ENCODE results near the gene MT1F. TPM values are rescaled to one million over a fixed set of nuclear protein-coding genes. Genes with fewer than 3 reads are reported as not detected.
"Not testable (repeated sequence)": the region's sequence is repeated elsewhere in the genome, so short reads cannot be mapped to it uniquely, and the experiment has no call there.

Gene MT1F
- total RNA-seq, 1 donor from 2014 or later = 3.4 TPM

DNA sequence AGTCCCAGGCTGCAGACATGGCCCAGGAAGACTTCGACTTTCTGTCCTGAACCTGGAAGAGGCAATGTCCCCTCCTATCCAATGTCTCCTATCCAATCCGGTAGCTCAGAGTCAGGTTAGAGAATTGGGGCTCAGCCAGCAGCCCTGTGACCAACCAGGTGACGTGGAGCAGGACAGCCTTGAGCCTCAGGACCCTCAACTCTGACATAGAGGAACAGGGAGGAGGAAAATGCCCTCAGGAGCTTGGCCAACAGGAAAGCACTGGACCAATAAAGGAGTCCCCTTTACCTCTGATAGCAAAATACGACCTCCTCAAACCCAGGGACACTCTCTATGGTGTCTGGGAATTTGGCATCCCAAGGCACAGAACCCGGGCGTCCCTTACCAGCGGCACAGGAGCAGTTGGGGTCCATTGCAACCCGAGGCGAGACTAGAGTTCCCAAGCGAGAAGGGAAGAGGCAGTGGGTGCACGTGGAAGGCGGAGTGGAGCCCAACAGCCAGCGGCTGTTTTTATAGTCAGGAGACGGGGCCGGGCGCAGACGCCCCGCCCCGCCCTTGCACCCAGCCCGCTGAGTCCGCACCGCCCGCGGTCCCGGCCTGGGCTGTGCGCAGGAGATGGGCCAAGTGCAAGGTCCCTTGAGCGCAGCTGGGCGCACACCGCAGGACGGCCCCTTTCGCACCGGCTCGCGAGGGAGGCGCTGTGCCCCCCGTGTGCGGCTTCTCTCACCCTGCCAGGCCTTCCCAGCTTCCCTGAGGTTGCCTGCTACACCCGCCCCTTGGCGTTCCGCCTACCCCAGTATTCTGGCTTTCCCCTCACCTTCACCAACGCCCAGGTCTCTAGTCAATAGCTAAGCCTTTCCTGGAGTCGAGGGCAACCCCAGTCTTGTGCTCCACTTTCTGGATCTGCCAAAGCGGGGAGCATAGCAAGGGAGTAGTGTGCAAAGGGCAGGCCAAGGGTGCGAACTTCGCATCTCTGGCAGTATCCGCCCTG is 10.1 kb downstream of the MT1F start, which contains the start of gene MT1G:
MT1G (minus strand) TSS at position 485 of the 991 bp plus-strand sequence; CDS start at position 413, 72 bp downstream.
- Mint-ChIP-seq H3K27ac (ENCODE audit: unreplicated experiment) (no peak within 1 kb of the TSS), H3K27me3 (ENCODE audit: unreplicated experiment) (peaks cover 42% of the 10 kb centered on the region), H3K4me3 (ENCODE audit: unreplicated experiment) (peak within 1 kb of the TSS; percentile 69), H3K36me3 (ENCODE audit: unreplicated experiment) (no peaks in the 10 kb centered on the region), H3K4me1 (ENCODE audit: low read depth, unreplicated experiment) (no peaks in the 10 kb centered on the region), H3K9me3 (ENCODE audit: unreplicated experiment) (peaks cover 2% of the 10 kb centered on the region)
- no peak for DNase-seq
- TF ChIP-seq, protein P1, sequence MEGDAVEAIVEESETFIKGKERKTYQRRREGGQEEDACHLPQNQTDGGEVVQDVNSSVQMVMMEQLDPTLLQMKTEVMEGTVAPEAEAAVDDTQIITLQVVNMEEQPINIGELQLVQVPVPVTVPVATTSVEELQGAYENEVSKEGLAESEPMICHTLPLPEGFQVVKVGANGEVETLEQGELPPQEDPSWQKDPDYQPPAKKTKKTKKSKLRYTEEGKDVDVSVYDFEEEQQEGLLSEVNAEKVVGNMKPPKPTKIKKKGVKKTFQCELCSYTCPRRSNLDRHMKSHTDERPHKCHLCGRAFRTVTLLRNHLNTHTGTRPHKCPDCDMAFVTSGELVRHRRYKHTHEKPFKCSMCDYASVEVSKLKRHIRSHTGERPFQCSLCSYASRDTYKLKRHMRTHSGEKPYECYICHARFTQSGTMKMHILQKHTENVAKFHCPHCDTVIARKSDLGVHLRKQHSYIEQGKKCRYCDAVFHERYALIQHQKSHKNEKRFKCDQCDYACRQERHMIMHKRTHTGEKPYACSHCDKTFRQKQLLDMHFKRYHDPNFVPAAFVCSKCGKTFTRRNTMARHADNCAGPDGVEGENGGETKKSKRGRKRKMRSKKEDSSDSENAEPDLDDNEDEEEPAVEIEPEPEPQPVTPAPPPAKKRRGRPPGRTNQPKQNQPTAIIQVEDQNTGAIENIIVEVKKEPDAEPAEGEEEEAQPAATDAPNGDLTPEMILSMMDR (IDR thresholded peaks at IDR 0.05; ENCODE audit: partially characterized antibody, unreplicated experiment) = no peak

DNA sequence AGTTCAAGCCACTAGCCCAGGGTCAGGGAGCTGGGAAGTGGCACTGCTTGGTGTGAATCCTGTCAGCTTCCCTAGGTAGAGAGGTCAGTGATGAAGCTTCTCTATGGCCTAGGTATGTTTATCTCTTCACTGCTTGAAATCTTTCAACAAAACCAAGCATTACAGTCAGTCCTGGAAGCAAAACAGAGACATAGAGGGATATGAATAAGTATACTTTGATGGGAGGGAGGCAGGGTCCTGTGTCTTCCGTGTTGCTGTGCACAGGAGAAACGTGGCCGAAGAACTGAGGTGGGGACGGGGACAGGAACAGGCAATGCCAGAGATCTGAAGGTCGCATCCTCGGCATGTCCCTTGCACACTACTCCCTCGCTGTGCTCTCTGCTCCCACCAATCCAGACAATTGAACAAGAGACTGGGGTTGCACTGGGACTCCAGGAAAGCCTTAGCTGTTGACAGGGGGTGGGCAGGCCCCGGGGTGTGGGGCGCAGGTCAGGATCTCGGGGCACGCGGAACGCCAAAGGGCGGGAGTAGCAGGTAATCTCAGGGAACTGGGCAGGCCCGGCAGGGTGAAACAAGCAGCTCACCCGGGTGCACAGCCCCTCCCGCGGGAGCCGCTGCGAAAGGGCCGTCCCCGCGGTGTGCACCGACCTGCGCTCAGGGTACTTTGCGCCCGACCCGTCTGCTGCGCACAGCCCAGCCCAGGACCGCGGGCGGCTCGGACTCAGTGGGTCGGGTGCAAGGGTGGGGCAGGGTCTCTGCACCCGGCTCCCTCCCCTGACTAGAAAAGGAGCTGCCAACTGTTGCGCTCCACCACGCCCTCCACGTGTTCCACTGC is 11.5 kb downstream of the MT1F start, which contains the start of gene MT1H:
MT1H (plus strand) TSS at position 810 of the 835 bp plus-strand sequence. CDS start 71 bp downstream, outside the sequence.
- no peak within 1 kb of the TSS for H3K4me3 Mint-ChIP-seq (ENCODE audit: unreplicated experiment)
- TF ChIP-seq, protein P1 (IDR thresholded peaks at IDR 0.05; ENCODE audit: partially characterized antibody, unreplicated experiment) = no peak
- no peaks in the 10 kb centered on the region for H3K36me3 Mint-ChIP-seq (ENCODE audit: unreplicated experiment)
- H3K27me3 Mint-ChIP-seq (ENCODE audit: unreplicated experiment) = peaks cover 40% of the 10 kb centered on the region
- peaks cover 2% of the 10 kb centered on the region for H3K9me3 Mint-ChIP-seq (ENCODE audit: unreplicated experiment)
- H3K4me1 Mint-ChIP-seq (ENCODE audit: low read depth, unreplicated experiment) = peaks cover 2% of the 10 kb centered on the region
- H3K27ac Mint-ChIP-seq (ENCODE audit: unreplicated experiment) = no peak within 1 kb of the TSS
- DNase-seq = no peak

DNA sequence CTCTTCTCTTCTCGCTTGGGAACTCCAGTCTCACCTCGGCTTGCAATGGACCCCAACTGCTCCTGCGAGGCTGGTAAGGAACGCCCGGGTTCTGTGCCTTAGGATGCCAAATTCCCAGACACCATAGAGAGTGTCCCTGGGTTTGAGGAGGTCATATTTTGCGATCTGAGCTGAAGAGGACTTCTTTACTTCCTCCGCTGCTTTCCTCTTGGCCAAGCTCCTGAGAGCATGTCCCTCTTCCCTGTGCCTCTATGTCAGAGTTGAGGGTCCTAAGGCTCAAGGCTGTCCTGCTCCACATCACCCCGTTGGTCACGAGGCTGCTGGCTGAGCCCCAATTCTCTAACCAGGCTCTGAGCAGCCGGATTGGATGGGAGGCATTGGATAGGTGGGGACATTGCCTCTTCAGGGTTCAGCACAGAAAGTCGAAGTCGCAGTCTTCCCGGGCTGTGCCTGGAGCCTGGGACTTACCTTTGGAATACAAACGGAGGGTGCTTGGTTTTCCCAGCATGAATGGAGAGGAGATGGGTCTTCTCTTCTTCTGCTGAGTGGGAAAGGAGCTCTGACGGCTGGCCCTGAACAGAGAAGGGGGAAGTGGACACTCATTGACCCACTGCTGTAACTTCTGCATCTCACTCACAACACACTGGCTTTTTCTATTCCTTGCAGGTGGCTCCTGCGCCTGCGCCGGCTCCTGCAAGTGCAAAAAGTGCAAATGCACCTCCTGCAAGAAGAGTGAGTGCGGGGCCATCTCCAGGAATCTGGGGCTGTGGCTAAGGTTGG is 12.3 kb downstream of the MT1F start:
- Mint-ChIP-seq H3K36me3 (ENCODE audit: unreplicated experiment) (no peaks in the 10 kb centered on the region), H3K4me1 (ENCODE audit: low read depth, unreplicated experiment) (peaks cover 4% of the 10 kb centered on the region), H3K4me3 (ENCODE audit: unreplicated experiment) (no peak overlapping the region), H3K9me3 (ENCODE audit: unreplicated experiment) (peaks cover 2% of the 10 kb centered on the region), H3K27ac (ENCODE audit: unreplicated experiment) (no peak overlapping the region), H3K27me3 (ENCODE audit: unreplicated experiment) (peaks cover 43% of the 10 kb centered on the region)
- TF ChIP-seq, protein P1 (IDR thresholded peaks at IDR 0.05; ENCODE audit: partially characterized antibody, unreplicated experiment) = no peak
- DNase-seq = no peak

DNA sequence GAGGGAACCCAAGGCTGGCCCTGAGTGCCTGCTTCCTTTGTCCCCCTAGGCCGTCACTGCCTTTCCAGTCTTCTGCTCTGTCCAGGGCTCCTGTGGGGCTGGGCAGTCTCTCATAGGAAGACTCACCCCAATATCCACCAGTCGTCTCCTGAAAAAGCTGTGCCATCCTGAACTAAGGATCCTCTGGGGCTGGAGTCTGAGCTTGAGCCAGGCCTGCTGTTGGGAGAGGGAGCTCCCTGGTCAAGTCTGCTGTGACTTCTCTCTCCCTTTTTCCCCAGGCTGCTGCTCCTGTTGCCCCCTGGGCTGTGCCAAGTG is 12.8 kb downstream of the MT1F start:
- H3K27ac Mint-ChIP-seq (ENCODE audit: unreplicated experiment) = no peak overlapping the region
- H3K9me3 Mint-ChIP-seq (ENCODE audit: unreplicated experiment) = peaks cover 2% of the 10 kb centered on the region
- DNase-seq = no peak
- H3K4me1 Mint-ChIP-seq (ENCODE audit: low read depth, unreplicated experiment) = peaks cover 6% of the 10 kb centered on the region
- H3K4me3 Mint-ChIP-seq (ENCODE audit: unreplicated experiment) = no peak overlapping the region
- H3K36me3 Mint-ChIP-seq (ENCODE audit: unreplicated experiment) = no peaks in the 10 kb centered on the region
- TF ChIP-seq, protein P1 (IDR thresholded peaks at IDR 0.05; ENCODE audit: partially characterized antibody, unreplicated experiment) = no peak
- H3K27me3 Mint-ChIP-seq (ENCODE audit: unreplicated experiment) = peaks cover 48% of the 10 kb centered on the region

DNA sequence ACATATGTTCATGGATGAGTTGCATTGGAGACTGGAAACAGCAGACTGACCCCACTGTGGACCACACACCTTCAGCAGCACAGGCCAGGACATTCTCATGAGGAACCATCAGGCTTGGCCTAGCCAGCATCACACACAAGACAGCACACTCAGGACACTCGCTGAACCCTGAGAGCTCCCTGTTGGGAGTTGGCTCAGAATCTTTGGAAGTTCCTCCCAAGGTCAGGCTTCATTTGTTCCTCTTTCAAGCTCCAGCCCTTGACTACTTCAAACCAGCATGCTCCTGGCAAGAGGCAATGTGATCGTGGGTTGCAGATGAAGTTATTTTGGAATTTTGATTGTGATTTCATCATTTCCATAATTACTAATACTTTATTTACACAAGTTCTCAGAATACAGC is 13.9 kb downstream of the MT1F start:
- not testable (repeated sequence) for H3K27ac Mint-ChIP-seq (ENCODE audit: unreplicated experiment); H3K9me3 Mint-ChIP-seq (ENCODE audit: unreplicated experiment); H3K4me1 Mint-ChIP-seq (ENCODE audit: low read depth, unreplicated experiment); H3K4me3 Mint-ChIP-seq (ENCODE audit: unreplicated experiment); DNase-seq; H3K36me3 Mint-ChIP-seq (ENCODE audit: unreplicated experiment)
- H3K27me3 Mint-ChIP-seq (ENCODE audit: unreplicated experiment) = peaks cover 50% of the 10 kb centered on the region

DNA sequence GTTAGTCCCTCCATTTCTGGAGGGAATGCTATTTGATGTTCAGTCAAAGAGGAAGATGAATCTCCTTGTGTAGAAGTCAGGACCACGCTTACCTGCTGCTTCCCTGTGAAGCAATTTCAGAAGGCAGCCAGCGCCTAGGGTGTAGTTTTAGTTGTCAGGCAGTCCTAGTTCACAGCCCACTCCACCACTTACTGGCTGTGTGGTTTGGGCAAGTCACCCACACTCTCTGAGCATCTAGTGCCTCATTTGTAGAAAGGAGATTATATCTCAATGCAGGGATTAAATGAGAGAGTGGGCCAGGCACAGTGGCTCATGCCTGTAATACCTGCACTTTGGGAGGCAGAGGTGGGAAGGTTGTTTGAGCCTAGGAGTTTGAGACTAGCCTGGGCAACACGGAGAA is 14.4 kb downstream of the MT1F start:
- H3K36me3 Mint-ChIP-seq (ENCODE audit: unreplicated experiment); H3K27ac Mint-ChIP-seq (ENCODE audit: unreplicated experiment); H3K4me3 Mint-ChIP-seq (ENCODE audit: unreplicated experiment); H3K9me3 Mint-ChIP-seq (ENCODE audit: unreplicated experiment); DNase-seq; H3K4me1 Mint-ChIP-seq (ENCODE audit: low read depth, unreplicated experiment): not testable (repeated sequence)
- H3K27me3 Mint-ChIP-seq (ENCODE audit: unreplicated experiment) = peaks cover 50% of the 10 kb centered on the region

All from glutamatergic neuron (in vitro differentiated cells).